ENCODE measurements around the gene TRIM27. TPM values are rescaled to one million over a fixed set of nuclear protein-coding genes. Genes with fewer than 3 reads are reported as not detected.
"Not testable (repeated sequence)": the region's sequence is repeated elsewhere in the genome, so short reads cannot be mapped to it uniquely, and the experiment has no call there.

TRIM27 gene
- total RNA-seq, 2 donors from 2014 or later = 34.4 to 51.2 TPM

DNA sequence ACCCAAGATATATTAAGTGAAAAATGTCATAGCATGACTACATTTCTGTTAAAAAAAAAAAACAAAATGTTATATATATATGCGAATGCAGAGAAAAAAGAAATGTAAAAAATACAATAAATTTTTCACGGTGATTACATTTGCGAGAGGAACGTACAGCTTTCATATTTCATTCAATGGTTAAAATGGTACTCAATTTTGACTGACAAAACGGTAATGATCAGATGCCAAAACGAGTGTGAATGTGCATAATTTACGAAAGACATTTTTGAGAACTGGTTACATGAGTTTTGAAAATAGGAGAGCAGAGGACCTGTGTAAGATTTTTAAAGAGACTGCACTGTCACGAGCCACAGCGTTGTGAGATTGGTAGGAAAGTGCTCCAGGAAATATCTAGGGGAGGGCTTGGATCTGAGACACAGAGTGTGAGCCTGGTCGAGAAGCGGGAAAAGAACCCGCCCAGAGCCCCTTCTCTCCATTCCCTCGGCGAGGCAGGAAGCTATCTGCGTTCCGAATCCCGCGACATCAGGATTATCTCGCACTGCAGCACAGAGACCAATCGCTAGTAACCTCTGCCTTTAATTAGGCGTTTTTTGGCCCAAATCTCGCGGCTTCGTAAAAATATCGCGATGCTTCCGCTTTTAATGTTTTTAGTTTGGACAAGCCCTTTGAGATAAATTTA, 28.5 kb downstream of the TRIM27 start:
- no peaks in the 10 kb centered on the region for H3K27me3 Mint-ChIP-seq
- H3K36me3 Mint-ChIP-seq (ENCODE audit: low read depth) = peaks cover 25% of the 10 kb centered on the region
- H3K27ac Mint-ChIP-seq = peak overlapping the region; percentile 100
- H3K4me3 Mint-ChIP-seq = peak overlapping the region; percentile 96
- H3K9me3 Mint-ChIP-seq = no peaks in the 10 kb centered on the region
- peaks cover 6% of the 10 kb centered on the region for H3K4me1 Mint-ChIP-seq
- ATAC-seq (replicated peaks) = peak; percentile 83

DNA sequence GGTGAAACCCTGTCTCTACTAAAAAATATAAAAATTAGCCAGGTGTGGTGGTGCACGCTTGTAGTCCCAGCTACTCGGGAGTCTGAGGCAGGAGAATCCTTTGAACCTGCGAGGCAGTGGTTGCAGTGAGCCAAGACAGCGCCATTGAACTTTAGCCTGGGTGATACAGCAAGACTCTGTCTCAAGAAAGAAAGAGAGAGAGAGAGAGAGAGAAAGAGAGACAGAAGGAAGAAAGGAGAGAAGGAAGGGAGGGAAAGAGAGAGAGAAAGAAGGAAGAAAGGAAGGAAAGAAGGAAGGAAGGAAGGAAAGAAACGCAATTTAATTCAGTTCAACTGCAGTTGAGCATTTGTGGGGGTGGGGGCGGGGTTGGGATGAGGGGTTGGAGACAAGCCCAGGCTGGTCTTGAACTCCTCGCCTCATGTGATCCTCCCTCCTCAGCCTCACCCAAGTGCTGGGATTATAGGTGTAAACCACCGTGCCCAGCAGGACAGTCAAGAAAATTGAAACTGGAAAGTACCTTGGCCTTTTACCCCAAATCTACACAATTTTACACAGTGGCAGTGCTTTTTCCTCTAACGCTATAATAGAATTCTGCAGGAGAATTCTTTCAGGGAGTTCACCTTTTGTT, 30.5 kb downstream of the TRIM27 start:
- no peak for ATAC-seq (replicated peaks)
- Mint-ChIP-seq H3K9me3 (no peaks in the 10 kb centered on the region), H3K36me3 (ENCODE audit: low read depth) (peaks cover 19% of the 10 kb centered on the region), H3K27me3 (no peaks in the 10 kb centered on the region), H3K4me3 (no peak overlapping the region), H3K4me1 (peaks cover 6% of the 10 kb centered on the region), H3K27ac (no peak overlapping the region)

DNA sequence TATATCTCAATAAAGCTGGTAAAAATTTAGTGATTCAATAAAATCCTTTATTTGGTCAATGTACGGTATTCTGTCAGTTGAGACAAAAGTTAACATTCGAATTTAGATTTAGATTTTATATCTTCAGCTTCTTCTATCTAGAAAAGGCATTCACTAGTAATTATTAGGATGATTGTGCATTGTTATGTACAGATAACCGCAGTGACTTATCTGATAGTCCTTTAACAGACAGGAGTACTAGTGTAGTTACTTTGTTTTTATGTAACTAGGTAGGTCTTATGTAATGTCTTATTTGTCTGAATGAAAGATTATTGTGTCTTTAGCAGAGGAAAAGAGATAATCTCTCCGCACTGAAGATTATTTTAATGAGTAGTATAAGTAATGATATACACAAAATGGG, 31.3 kb downstream of the TRIM27 start:
- no peaks in the 10 kb centered on the region for H3K9me3 Mint-ChIP-seq
- H3K4me3 Mint-ChIP-seq = no peak overlapping the region
- no peak for ATAC-seq (replicated peaks)
- no peaks in the 10 kb centered on the region for H3K27me3 Mint-ChIP-seq
- H3K4me1 Mint-ChIP-seq = peaks cover 6% of the 10 kb centered on the region
- H3K36me3 Mint-ChIP-seq (ENCODE audit: low read depth) = peaks cover 19% of the 10 kb centered on the region
- H3K27ac Mint-ChIP-seq = no peak overlapping the region

DNA sequence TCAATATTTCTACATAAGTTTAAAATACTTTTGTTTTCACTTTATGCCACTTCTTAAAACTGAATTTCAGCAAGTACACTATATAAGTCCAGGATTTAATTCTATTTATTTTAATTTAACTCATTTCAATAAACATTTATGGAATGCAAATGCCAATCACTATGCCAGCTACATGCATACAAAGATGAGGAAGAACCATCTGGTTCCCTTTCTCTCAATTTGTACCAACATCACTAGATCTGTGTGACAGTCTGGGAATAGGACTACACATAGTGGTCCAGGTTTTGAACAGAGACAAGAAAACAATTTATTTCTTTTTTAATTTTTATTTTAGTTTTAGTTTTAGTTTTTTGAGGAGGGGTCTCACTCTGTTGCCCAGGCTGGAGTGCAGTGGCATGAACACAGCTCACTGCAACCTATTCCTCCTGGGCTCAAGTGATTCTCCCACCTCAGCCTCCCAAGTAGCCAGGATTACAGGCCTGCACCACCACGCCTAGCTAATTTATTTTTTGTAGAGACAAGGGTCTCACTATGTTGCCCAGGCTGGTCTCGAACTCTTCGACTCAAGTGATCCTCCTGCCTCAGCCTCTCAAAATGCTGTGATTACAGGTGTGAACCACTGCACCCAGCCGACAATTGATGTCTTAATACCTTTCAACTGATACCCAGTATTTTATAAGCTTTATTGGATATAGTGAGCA, 35.8 kb downstream of the TRIM27 start:
- Mint-ChIP-seq H3K4me3 (no peak overlapping the region), H3K9me3 (peaks cover 5% of the 10 kb centered on the region), H3K27me3 (no peaks in the 10 kb centered on the region), H3K27ac (no peak overlapping the region), H3K4me1 (peaks cover 14% of the 10 kb centered on the region), H3K36me3 (ENCODE audit: low read depth) (no peaks in the 10 kb centered on the region)
- ATAC-seq (replicated peaks) = no peak

DNA sequence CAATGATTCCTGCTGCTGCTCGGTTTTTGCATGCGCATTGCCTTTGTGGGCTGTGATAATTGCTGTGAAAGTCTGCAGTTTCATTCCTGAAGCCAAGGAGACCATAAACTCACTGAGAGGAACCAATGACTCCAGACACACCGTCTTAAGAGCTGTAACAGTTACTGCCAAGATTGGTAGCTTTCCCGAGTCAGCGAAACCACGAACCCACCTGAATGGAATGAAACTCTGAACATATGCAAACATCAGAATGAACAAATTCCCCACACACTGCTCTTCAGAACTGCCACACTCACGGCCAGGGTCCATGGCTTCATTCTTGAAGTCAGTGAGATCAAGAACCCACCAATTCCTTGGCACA, 37.7 kb downstream of the TRIM27 start:
- no peak overlapping the region for H3K4me3 Mint-ChIP-seq
- peaks cover 18% of the 10 kb centered on the region for H3K4me1 Mint-ChIP-seq
- no peaks in the 10 kb centered on the region for H3K27me3 Mint-ChIP-seq
- peaks cover 5% of the 10 kb centered on the region for H3K36me3 Mint-ChIP-seq (ENCODE audit: low read depth)
- H3K27ac Mint-ChIP-seq = no peak overlapping the region
- ATAC-seq (replicated peaks) = no peak
- H3K9me3 Mint-ChIP-seq = peaks cover 9% of the 10 kb centered on the region

DNA sequence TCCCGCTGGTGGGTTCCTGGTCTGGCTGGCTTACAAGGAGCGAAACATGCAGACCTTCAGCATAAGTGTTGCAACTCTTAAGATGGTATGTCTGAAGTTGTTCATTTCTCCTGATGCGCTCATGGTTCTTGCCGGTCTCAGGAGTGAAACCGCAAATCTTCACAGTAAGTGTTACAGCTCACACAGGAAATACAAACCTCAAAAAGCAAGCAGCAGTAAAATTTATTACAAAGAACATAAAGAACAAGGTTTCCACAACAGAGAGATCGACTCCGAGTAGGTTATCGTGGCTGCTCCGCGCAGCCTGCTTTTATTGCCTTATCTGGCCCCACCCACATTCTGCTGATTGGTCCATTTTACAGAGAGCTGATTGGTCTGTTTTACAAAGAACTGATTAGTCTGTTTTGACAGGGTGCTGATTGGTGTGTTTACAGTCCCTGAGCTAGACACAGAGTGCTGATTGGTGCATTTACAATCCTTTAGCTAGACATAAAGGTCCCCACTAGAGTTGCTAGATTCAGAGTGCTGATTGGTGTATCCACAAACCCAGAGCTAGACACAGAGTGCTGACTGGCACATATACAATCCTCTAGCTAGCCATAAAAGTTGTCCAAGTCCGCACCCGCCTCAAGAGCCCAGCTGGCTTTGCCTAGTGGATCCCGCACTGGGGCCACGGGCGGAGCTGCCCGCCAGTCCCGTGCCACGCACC, 39.2 kb downstream of the TRIM27 start:
- Mint-ChIP-seq H3K4me1 (peaks cover 22% of the 10 kb centered on the region), H3K9me3 (peaks cover 9% of the 10 kb centered on the region), H3K4me3 (peak overlapping the region; percentile 80), H3K27me3 (no peaks in the 10 kb centered on the region), H3K36me3 (ENCODE audit: low read depth) (peaks cover 7% of the 10 kb centered on the region), H3K27ac (peak overlapping the region; percentile 82)
- ATAC-seq (replicated peaks) = peak; percentile 81

DNA sequence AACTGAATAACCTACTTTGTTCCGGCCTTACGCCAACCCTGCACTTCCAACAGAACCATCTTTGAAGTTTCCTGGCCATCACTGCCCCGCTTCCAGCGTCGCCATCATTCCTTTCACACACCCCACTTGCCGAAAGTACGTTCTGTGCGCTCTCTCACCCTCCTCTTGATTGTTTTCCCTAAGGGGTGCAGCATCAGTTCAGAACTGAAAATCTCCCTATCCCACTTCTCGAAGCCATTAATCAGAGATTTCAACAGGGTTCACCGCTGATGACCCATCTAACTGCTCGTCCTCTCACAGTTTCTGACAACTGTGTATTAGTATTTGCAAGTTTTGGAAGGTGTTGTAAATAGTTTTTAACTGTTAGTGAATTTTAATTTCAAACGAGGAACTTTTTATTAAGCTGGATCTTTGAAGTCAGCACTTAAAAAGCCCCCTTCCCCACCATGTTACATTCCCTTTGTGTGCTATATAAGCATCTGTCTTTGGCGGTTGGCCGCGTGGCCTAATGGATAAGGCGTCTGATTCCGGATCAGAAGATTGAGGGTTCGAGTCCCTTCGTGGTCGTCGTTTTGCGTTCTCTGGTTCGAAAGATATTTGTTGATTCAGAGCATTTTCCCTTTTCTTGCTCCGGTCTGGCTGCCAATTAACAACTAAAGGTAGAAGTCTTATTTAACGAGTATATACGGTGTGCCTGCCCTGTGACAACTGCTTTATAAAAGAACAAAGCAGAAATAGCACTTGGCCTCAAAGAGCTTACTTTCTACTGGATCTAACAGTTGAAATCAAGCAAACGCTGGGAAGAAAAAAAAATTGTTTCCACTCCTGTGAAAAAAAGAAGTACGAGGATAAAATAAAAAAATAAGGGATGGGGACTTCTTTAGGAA, 42.6 kb downstream of the TRIM27 start:
- peaks cover 9% of the 10 kb centered on the region for H3K9me3 Mint-ChIP-seq
- H3K27me3 Mint-ChIP-seq = peaks cover 4% of the 10 kb centered on the region
- H3K4me3 Mint-ChIP-seq = peak overlapping the region; percentile 66
- H3K27ac Mint-ChIP-seq = peak overlapping the region; percentile 94
- H3K4me1 Mint-ChIP-seq = peaks cover 21% of the 10 kb centered on the region
- H3K36me3 Mint-ChIP-seq (ENCODE audit: low read depth) = peaks cover 7% of the 10 kb centered on the region
- ATAC-seq (replicated peaks) = no peak

DNA sequence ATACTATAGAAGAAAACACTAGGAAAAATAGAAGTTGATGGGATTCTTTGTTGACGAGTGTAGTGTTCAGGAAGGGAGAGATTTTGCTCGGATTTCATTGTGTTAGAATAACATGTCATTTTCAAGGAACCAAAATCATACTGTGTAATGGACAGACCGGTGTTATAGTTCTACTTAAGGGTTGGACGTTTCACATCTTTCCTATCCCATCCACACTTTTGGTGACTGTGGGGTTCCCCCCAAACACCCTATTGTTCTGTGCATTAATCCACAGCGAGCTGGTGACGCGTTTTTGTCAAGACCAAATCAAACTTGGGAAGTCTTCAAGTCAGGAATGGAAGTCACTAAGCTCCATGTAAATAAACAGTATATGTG, 43.3 kb downstream of the TRIM27 start:
- Mint-ChIP-seq H3K27me3 (peaks cover 4% of the 10 kb centered on the region), H3K9me3 (peaks cover 9% of the 10 kb centered on the region), H3K4me3 (peak overlapping the region; percentile 66), H3K36me3 (ENCODE audit: low read depth) (peaks cover 7% of the 10 kb centered on the region), H3K27ac (peak overlapping the region; percentile 94), H3K4me1 (peaks cover 17% of the 10 kb centered on the region)
- ATAC-seq (replicated peaks) = no peak

DNA sequence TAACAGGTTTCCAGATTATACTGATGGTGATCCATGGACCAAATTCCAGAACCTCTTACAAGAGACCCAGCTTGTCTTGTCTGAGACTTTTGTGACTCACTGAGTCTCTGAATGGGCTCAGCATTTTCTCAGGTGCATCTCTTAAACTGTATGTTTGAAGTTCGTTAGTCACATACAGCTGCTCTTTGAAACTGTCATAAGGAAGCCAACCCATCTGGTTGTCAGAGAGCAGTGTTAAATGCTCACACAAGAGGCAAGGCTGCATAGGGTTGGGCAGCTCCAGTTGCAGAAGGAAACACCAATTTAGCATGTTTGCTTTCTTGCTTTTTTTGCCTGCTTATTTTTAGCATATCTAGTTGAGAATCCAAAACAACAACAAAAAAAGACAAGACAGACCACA, 47.1 kb downstream of the TRIM27 start:
- ATAC-seq (replicated peaks) = no peak
- Mint-ChIP-seq H3K36me3 (ENCODE audit: low read depth) (peaks cover 7% of the 10 kb centered on the region), H3K4me3 (no peak overlapping the region), H3K9me3 (peaks cover 4% of the 10 kb centered on the region), H3K27ac (no peak overlapping the region), H3K27me3 (peaks cover 4% of the 10 kb centered on the region), H3K4me1 (peaks cover 8% of the 10 kb centered on the region)

DNA sequence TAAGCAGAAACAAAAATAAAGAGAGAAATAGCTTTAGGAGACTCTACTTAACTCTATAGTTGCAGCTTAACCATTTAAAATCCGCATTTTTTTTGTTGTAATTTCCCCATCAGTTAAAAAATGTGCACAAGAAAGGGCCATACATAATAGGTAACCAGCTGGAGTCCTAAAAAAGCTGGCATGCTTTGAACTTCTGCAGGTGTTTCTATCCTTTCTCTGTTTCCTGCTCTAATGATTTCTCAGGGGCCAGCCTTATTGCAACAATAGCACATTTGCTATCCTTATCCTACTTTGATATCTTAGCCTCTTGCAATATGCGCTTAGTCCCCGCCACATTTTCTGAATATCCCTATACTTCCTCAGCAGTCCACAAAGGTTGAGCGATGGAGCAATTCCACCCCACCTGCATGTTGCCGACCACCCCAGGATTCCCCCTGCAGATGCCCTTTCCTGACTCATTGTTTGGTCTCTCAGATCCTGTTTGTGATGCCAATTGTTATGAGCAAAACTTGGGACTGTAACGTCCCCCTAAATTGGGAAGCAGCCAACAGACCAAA, 48.5 kb downstream of the TRIM27 start:
- Mint-ChIP-seq H3K27ac (no peak overlapping the region), H3K4me3 (no peak overlapping the region), H3K36me3 (ENCODE audit: low read depth) (no peaks in the 10 kb centered on the region), H3K4me1 (no peaks in the 10 kb centered on the region), H3K9me3 (no peaks in the 10 kb centered on the region), H3K27me3 (peaks cover 4% of the 10 kb centered on the region)
- ATAC-seq (replicated peaks) = no peak

DNA sequence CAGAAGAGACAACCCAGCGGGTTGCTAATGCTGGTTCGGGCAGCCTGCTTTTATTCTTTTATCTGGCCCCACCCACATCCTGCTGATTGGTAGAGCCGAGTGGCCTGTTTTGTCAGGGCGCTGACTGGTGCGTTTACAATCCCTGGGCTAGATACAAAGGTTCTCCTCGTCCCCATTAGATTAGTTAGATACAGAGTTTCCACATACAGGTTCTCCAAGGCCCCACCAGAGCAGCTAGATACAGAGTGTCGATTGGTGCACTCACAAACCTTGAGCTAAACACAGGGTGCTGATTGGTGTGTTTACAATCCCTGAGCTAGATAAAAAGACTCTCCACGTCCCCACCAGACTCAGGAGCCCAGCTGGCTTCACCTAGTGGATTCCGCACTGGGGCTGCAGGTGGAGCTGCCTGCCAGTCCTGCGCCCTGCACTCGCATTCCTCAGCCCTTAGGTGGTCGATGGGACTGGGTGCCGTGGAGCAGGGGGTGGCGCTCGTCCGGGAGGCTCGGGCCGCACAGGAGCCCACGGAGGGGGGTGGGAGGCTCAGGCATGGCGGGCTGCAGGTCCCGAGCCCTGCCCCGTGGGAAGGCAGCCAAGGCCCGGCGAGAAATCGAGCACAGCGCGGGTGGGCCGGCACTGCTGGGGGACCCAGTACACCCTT, 51.5 kb downstream of the TRIM27 start:
- not testable (repeated sequence) for H3K27me3 Mint-ChIP-seq; H3K36me3 Mint-ChIP-seq (ENCODE audit: low read depth); H3K4me3 Mint-ChIP-seq; ATAC-seq (replicated peaks); H3K27ac Mint-ChIP-seq; H3K4me1 Mint-ChIP-seq; H3K9me3 Mint-ChIP-seq

DNA sequence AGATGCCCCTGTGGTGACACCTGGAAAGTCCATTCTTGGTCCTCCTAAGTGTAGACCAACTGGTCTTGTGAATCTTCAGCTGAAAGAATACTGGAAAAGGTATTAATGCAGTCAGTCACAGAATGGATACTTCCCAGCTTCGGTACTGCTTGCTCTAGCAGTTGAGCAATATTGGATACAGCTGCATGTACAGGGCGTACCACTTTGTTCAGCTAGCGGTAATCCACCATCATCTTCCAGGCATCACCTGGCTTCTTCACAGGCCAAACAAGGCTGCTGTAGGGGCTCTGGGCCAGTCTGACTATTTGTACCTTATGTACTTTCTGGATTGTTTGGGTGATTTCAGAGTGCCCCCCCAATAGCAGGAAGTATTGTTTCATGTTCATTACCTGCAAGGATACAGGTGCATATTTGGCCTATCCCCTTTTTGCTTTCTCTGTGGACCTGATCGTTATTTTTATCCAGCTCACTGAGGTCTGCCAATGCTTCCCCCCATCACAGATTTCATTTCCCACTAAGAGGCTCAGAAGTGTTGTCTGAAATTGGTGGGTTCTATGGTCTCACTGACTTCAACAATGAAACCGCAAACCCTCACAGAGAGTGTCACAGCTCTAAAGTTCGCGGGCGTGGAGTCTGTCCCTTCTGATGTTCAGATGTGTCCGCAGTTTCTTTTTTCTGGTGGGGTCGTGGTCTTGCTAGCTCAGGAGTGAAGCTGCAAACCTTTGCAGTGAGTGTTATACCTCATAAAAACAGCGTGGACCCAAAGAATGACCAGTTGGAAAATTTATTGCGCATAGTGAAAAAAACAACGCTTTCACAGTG, 52.2 kb downstream of the TRIM27 start:
- Mint-ChIP-seq H3K36me3 (ENCODE audit: low read depth) (no peaks in the 10 kb centered on the region), H3K27me3 (no peaks in the 10 kb centered on the region), H3K4me1 (no peaks in the 10 kb centered on the region), H3K27ac (no peak overlapping the region), H3K4me3 (no peak overlapping the region), H3K9me3 (no peaks in the 10 kb centered on the region)
- no peak for ATAC-seq (replicated peaks)

DNA sequence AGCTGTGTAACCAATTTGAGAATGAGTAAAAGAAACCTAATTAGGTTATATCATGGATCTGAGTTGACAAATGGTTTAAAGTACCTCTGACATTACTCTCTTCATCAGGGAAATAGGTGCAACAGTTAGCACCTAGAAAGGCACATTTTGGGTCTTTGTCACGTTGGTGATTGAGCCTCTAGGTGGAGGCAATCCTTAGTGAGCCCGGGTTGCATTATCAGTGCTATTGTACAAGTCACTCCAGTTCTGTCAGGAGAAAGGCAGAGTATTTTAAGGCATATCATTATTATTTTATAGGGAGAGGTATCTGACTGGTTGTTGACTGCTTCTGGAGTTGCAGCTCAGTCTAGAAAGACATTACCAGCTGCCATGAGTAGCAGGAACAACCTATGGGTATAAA, 54.9 kb downstream of the TRIM27 start:
- peak overlapping the region; percentile 36 for H3K27ac Mint-ChIP-seq
- H3K4me3 Mint-ChIP-seq = no peak overlapping the region
- peaks cover 5% of the 10 kb centered on the region for H3K9me3 Mint-ChIP-seq
- H3K4me1 Mint-ChIP-seq = peaks cover 12% of the 10 kb centered on the region
- ATAC-seq (replicated peaks) = no peak
- no peaks in the 10 kb centered on the region for H3K27me3 Mint-ChIP-seq
- H3K36me3 Mint-ChIP-seq (ENCODE audit: low read depth) = peaks cover 13% of the 10 kb centered on the region
